SK-N-SH treated with all-trans-retinoic acid at 6 μM for 48 hours (cell line): ENCODE data around the gene STX1B.

Experiments used
- PATZ1 ChIP-seq: fragments of 250-450 bp; sonication (Bioruptor Pico); IDR thresholded peaks from 2 replicates; pipeline ENCODE4 v1.8.0; 2020; ENCODE audit warnings: mild to moderate bottlenecking, moderate library complexity, borderline replicate concordance
- ZFP30 ChIP-seq: fragments of 450-650 bp; formaldehyde crosslinking; IDR thresholded peaks from 2 replicates; pipeline ENCODE4 v1.5.0; 2022; ENCODE audit warnings: mild to moderate bottlenecking, moderate library complexity

GRCh38 chr16:30948667-30949649, 61.5 kb downstream of the STX1B start, which contains the start of gene ORAI3:
- TF ChIP-seq PATZ1 (CRISPR knock-in tag): no peak; the same call in 1 of the 2 replicates
- no peak for TF ChIP-seq ZFP30 (CRISPR knock-in tag)
